ENCODE results near the gene MRPL14.

Gene MRPL14

DNA sequence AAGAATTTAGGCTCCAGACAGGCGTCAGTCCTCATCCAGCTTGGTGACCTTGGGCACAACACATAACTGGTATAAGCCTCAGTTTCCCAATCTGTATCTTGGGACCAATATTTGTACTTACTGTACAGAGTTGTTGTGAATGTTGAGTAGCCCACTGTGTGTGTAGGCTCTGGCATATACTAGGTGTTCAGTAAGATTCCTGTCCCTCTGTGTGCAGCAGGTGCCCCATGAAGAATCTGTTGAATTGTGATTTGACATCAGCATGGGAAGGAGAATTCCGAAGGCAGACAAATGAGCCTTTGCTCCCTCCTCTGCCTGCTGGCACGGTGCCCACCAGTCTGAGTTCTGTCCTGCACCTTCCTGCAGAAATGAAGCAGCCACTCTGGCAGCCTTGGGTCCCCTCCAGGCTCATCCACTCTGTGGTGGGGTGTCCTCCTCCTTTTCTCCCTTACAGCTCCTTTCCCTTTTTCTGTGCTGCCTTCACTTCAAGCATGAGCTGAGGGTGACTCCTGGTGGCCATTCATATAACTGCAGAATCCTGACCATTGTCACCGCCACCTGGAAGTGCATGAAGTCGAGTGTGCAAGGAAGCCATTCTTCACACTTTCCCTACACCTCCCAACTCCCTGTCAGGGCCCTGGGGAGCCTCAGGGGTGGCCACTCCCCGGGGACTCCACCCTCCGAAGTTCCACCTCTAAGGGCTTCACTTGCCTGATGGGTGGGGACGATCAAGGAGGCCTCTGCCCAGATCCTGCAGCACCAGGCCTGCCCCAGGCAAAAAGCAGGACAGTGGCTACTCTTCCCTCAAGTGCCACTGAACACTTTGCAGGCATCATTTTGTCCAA lies 48.2 kb downstream of the MRPL14 start:
- H3K4me3 ChIP-seq (ENCODE audit: low read depth, low read length) = no peak overlapping the region
- TF ChIP-seq, protein P1, sequence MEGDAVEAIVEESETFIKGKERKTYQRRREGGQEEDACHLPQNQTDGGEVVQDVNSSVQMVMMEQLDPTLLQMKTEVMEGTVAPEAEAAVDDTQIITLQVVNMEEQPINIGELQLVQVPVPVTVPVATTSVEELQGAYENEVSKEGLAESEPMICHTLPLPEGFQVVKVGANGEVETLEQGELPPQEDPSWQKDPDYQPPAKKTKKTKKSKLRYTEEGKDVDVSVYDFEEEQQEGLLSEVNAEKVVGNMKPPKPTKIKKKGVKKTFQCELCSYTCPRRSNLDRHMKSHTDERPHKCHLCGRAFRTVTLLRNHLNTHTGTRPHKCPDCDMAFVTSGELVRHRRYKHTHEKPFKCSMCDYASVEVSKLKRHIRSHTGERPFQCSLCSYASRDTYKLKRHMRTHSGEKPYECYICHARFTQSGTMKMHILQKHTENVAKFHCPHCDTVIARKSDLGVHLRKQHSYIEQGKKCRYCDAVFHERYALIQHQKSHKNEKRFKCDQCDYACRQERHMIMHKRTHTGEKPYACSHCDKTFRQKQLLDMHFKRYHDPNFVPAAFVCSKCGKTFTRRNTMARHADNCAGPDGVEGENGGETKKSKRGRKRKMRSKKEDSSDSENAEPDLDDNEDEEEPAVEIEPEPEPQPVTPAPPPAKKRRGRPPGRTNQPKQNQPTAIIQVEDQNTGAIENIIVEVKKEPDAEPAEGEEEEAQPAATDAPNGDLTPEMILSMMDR (conservative IDR thresholded peaks at IDR 0.05; ENCODE audit: low read depth, low read length) = peak; percentile 93
- DNase-seq (ENCODE audit: low read depth) = peak; percentile 76

DNA sequence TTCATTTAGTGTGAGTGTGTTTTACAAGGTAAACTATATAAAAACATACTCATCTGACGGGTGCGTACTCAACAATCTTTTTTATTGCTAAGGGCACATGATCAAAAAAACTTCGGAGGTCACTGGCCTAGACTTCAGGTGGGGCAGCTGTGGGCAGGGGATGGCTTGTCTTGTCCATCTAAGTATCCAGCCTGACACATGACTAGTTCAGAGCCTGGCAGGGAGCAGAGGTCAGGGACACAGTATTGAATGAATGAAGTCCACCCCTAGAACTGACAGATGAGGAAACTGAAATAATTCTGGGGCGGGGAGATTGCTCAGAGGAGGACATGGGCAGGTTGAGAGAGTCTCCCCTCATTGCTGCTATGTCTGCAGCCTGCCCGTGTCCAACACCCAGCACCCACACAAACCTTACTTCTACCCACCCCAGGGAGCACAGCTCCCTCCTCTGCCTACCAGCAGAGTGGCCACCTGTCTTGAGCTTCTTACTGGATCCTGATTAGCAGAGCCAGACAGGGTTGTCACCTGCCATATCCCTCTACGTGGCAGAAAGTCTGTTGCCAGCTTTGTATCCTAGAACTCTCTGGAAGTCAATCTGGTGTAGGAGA lies 48.9 kb downstream of the MRPL14 start:
- TF ChIP-seq, protein P1 (conservative IDR thresholded peaks at IDR 0.05; ENCODE audit: low read depth, low read length) = no peak
- no peak overlapping the region for H3K4me3 ChIP-seq (ENCODE audit: low read depth, low read length)
- no peak for DNase-seq (ENCODE audit: low read depth)

DNA sequence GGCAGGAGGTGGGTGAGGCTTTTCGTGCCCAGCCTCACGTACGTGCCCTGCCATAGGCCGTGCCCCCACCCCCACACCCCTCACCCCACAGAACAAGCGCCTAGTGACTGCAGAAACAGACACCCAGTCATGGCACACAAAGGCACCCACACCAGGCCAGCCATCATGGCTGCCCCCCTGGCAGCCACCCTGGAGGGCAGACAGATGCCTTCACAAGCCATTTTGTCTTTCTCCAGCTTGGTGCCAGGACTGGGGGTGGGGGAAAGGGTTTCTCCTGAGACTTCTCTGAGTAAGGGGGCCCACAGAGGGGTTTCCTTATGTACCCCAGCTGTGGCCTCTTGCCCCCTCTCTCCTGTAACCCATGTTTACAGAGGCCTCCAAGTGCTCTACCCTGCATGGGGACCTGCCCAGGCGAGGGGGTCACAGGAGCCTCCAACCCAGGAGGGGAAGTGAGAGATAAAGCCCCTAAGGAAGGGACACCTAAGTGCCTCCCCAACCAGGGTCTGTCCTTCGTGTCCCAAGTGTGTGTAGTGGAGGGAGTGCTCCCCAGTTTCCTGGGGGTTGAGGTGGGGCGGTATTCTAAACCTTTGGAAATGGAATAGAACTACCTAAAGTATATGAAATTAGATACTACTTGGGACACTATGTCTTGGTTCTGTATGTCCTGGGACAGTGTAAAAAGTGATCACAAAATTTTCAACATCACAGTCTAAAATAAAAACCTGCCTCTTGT lies 49.9 kb downstream of the MRPL14 start:
- no peak overlapping the region for H3K4me3 ChIP-seq (ENCODE audit: low read depth, low read length)
- TF ChIP-seq, protein P1 (conservative IDR thresholded peaks at IDR 0.05; ENCODE audit: low read depth, low read length) = no peak
- no peak for DNase-seq (ENCODE audit: low read depth)

DNA sequence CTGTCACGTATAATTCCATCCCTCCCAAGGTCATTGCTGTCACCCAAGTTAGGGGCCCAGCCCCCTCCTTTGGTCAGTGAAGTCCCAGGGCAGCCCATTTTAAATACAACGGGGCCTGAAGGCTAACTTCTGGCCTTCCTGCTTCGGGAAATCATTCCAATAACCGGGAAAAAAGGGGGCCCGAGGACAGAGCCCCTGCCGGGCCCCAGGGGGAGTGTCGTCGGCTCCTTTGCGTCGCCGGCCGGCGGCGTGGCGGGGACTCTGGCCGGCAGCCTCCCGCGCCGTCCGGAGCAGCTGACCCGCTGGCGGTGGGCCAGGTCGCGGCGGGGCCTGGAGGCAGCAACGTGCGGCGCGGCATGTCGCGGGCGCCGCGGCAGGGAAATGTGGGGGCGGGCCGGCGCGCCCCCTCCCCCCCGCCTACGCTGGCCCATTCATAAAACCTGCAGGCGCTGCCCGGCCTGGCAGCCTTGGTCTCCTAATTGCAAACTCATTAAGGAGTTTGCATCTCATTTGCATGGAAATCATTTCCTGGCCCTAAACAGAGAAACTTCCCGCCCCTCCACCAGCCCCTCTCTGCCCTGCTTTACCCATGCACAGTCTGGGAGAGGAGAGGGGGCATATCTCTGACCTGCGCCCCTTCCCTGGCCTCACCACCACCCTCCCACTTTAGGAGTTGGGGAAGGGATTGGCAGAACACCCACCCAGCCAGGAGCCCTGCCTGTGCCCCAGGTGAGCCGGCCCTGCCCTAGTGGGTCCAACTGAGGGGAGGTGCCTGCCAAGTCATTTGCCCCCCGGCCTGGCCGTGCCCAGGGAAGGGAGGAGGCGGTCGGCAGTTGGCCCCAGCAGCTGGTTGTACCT lies 50.7 kb downstream of the MRPL14 start:
- TF ChIP-seq, protein P1 (conservative IDR thresholded peaks at IDR 0.05; ENCODE audit: low read depth, low read length) = no peak
- no peak for DNase-seq (ENCODE audit: low read depth)
- H3K4me3 ChIP-seq (ENCODE audit: low read depth, low read length) = no peak overlapping the region

DNA sequence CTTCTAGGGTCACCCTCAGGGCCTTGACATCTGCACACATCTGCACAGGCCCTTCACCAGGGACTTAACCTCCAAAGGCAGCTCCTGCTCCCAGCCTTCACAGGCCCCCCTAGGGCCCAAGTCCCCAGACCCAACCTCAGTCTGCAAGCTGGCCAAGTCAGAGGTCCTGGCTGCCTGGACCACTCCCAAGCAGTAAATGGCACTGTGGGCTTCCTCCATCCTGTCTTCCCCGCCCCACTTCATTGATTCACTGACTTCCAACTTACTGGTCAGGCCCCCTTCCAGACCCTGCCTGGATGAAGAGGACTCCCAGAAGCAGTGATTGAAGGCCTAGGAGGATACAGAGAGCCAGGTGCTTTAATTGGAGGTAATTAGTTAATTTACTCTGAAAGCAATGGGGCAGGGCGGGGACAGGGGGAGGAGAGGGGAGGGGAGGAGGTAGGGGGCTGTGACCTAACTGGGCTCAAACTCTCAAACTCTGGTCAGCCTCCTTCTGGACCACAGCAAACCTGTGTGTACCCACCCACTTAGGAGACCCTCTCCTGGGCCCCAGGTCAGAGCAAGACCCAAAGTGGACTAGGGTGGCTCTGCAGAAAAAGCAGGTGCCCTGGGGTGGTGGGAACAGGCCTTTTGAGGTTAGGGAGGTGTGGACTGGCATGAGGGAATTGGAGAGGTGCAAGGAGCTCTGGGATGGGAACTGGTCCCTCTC lies 51.5 kb downstream of the MRPL14 start:
- DNase-seq (ENCODE audit: low read depth) = no peak
- H3K4me3 ChIP-seq (ENCODE audit: low read depth, low read length) = no peak overlapping the region
- TF ChIP-seq, protein P1 (conservative IDR thresholded peaks at IDR 0.05; ENCODE audit: low read depth, low read length) = no peak

Measured in choroid plexus epithelial cell (primary cell).